Smooth muscle cell of the umbilical artery (primary cell): Measurements from ENCODE around the gene TMPRSS13. TPM values are rescaled to one million over a fixed set of nuclear protein-coding genes. Genes with fewer than 3 reads are reported as not detected.

Source experiments
- total RNA-seq: library from RNA; depleted of rRNA; stranded (reverse); fragments of >200 nt; gene quantifications from 2 replicates; pipeline ENCODE4 v1.2.3, GENCODE V29; 2014

The TMPRSS13 gene
- total RNA-seq: not detected in 2 replicates

GRCh38 chr11:117929142-117929915, at the start of gene TMPRSS13:
TMPRSS13 (minus strand) TSS chr11:117929402; CDS start chr11:117929307, 95 bp downstream.

GRCh38 chr11:117876341-117877119, 52.7 kb downstream of the TMPRSS13 start, which contains the start of gene FXYD6:
FXYD6 (minus strand) TSS chr11:117876658; CDS start chr11:117842776, 33,882 bp downstream.

Other genes starting within 250 kb of the TMPRSS13 start
- gene DSCAML1, start 132.2 kb downstream of the TMPRSS13 start, total RNA-seq: not detected in 2 replicates
- gene FXYD2, start 104.7 kb downstream of the TMPRSS13 start, total RNA-seq: not detected in 2 replicates
- not detected in 2 replicates for gene FXYD6, start 52.7 kb downstream of the TMPRSS13 start, total RNA-seq
- gene IL10RA, start 57.0 kb upstream of the TMPRSS13 start, total RNA-seq: 0.09 TPM in 1 of 2 replicates, not detected in the other
- gene TMPRSS4, start 147.7 kb upstream of the TMPRSS13 start, total RNA-seq: not detected in 2 replicates
- not detected in 2 replicates for gene SMIM35, start 157.6 kb upstream of the TMPRSS13 start, total RNA-seq
- gene SCN4B, start 223.4 kb upstream of the TMPRSS13 start, total RNA-seq: under 0.01 and 0.09 TPM in 2 replicates
- under 0.01 TPM in 1 of 2 replicates, not detected in the other for gene SCN2B, start 247.2 kb upstream of the TMPRSS13 start, total RNA-seq